Right ventricle myocardium superior (tissue), 1 donor: ENCODE measurements around the gene IQSEC3. TPM values are rescaled to one million over a fixed set of nuclear protein-coding genes. Genes with fewer than 3 reads are reported as not detected.

Experiments
- ATAC-seq: fragments of 200-7000 bp; cut with Tn5 transposase; one replicate; pipeline ENCODE4 v1.9.1; 2020; ENCODE audit warnings: mild to moderate bottlenecking; ENCODE audit not compliant: poor library complexity
- DNase-seq: peaks from one replicate; pipeline ENCODE4 v3.0.0-alpha.2; 2020
- intact Hi-C: fragments of 100-400 bp; cut with DNase I; formaldehyde crosslinking; loops from one replicate; pipeline ENCODE4 v1.11.2; 2022
- total RNA-seq: library from RNA; stranded (reverse); fragmentation: NEBNext Ultra II Directional; extraction: Animal tissue kit (Norgen Biotek cat#: 25700); gene quantifications from one replicate; pipeline ENCODE4 v1.2.1, GENCODE V29; 2021
- donor health status: DM: no; HTN: yes; CAD: no; lungs with severe emphysema.

The IQSEC3 gene
- total RNA-seq, 1 donor from 2014 or later: 1.5 TPM

GRCh38 chr12:168763-169525, 102.4 kb downstream of the IQSEC3 start:
- ATAC-seq: no peak
- no peak for DNase-seq
- intact Hi-C loops: no loop called here

- ATAC-seq (no peak), DNase-seq (no peak)
- intact Hi-C loops: no loop called here
Measured at GRCh38 chr12:169528-170370, 103.2 kb downstream of the IQSEC3 start.

GRCh38 chr12:170371-171225, 104.0 kb downstream of the IQSEC3 start:
- DNase-seq: no peak
- intact Hi-C loops: no loop called here
- ATAC-seq: no peak

- no peak for ATAC-seq
- no peak for DNase-seq
- intact Hi-C loops: no loop called here
Measured at GRCh38 chr12:171276-171675, 104.7 kb downstream of the IQSEC3 start.

GRCh38 chr12:171743-172676, 105.4 kb downstream of the IQSEC3 start:
- intact Hi-C loops: no loop called here
- DNase-seq: no peak
- ATAC-seq: no peak

GRCh38 chr12:172732-173161, 106.2 kb downstream of the IQSEC3 start:
- ATAC-seq: no peak
- no peak for DNase-seq
- intact Hi-C loops: no loop called here

GRCh38 chr12:174124-174523, 107.6 kb downstream of the IQSEC3 start:
- ATAC-seq (no peak), DNase-seq (no peak)
- intact Hi-C loops: no loop called here

- DNase-seq (no peak), ATAC-seq (no peak)
- intact Hi-C loops: no loop called here
Measured at GRCh38 chr12:174596-174995, 108.0 kb downstream of the IQSEC3 start.

- intact Hi-C loops: no loop called here
- DNase-seq (peak; percentile 74), ATAC-seq (peak; percentile 63)
Measured at GRCh38 chr12:175250-175649, 108.7 kb downstream of the IQSEC3 start.

GRCh38 chr12:175759-176158, 109.2 kb downstream of the IQSEC3 start:
- intact Hi-C loops: no loop called here
- ATAC-seq (no peak), DNase-seq (no peak)

- intact Hi-C loops: no loop called here
- no peak for DNase-seq
- ATAC-seq: peak; percentile 44
Measured at GRCh38 chr12:176321-177181, 110.0 kb downstream of the IQSEC3 start.

GRCh38 chr12:177336-177979, 110.9 kb downstream of the IQSEC3 start:
- DNase-seq (no peak), ATAC-seq (no peak)
- intact Hi-C loops: no loop called here

GRCh38 chr12:177980-178828, 111.6 kb downstream of the IQSEC3 start:
- no peak for DNase-seq
- ATAC-seq: no peak
- intact Hi-C loops: no loop called here

- intact Hi-C loops: no loop called here
- DNase-seq (no peak), ATAC-seq (no peak)
Measured at GRCh38 chr12:178829-179109, 112.2 kb downstream of the IQSEC3 start.

GRCh38 chr12:179131-179884, 112.7 kb downstream of the IQSEC3 start:
- ATAC-seq (peak; percentile 23), DNase-seq (no peak)
- intact Hi-C loops: no loop called here
